ENCODE results near the gene NT5C1B.

NT5C1B gene

GRCh38 chr2:18551169-18551568, 38.2 kb downstream of the NT5C1B start:
- no peak for DNase-seq (ENCODE audit: low read depth in 2 of 2)

- no peak for DNase-seq (ENCODE audit: low read depth in 2 of 2)
Observed at GRCh38 chr2:18550433-18550832, 38.9 kb downstream of the NT5C1B start.

DNA sequence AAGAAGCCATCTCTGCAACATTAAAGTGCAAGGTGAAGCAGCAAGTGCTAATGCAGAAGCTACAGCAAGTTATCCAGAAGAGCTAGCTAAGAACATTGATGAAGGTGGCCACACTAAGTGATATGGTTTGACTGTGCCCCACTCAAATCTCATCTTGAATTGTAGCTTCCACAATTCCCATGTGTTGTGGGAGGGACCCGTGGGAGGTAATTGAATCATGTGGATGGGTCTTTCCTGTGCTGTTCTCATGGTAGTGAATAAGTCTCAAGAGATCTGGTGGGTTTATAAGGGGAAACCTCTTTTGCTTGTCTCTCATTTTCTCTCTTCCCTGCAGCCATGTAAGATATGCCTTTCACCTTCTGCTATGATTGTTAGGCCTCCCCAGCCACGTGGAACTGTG, 40.3 kb downstream of the NT5C1B start:
- no peak for DNase-seq (ENCODE audit: low read depth in 2 of 2)

- no peak for DNase-seq (ENCODE audit: low read depth in 2 of 2)
Observed at GRCh38 chr2:18548621-18549020, 40.7 kb downstream of the NT5C1B start.

GRCh38 chr2:18546567-18546966, 42.8 kb downstream of the NT5C1B start:
- no peak for DNase-seq (ENCODE audit: low read depth in 2 of 2)

DNA sequence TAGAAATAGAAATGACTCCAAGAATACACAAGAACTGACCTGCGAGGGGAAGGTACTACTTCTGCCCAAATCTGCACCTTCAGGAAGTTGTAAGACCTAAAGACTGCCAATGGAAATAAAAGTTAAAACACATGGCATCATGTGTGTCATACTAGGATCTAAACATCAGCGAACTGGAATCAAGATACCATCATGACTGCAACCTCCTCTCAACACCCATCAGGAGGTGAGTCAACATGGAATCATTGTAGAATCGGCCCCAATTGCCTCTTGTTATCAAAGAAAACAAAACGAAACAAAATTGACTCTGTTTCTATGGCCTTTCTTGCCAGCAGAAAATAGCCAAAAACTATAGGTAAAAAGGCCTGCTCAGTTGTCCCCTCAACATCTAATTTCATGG, 44.0 kb downstream of the NT5C1B start:
- no peak for DNase-seq (ENCODE audit: low read depth in 2 of 2)

GRCh38 chr2:18544171-18544570, 45.2 kb downstream of the NT5C1B start:
- DNase-seq (ENCODE audit: low read depth in 2 of 2), result no peak

DNA sequence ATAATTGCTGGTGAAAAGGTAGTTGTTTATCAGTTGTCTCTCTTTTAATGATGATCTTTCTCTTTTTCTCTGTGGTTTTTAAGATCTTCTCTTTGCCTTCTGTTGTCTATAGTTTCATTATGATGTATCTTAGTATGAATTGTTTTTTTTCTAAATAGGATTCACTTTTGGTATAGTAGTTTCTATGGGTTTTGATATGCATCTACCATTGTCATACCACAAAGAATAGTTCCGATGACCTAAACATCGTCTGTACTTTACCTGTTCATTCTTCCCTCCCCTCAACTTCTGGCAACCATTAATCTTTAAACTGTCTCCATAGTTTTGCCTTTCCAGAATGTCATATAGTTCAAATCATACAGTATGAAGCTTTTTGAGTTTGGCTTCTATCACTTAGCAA, 48.5 kb downstream of the NT5C1B start:
- no peak for DNase-seq (ENCODE audit: low read depth in 2 of 2)

GRCh38 chr2:18536697-18537096, 52.7 kb downstream of the NT5C1B start:
- DNase-seq (ENCODE audit: low read depth in 2 of 2), result no peak

- DNase-seq (ENCODE audit: low read depth in 2 of 2), result no peak
Observed at GRCh38 chr2:18536100-18536499, 53.3 kb downstream of the NT5C1B start.

DNA sequence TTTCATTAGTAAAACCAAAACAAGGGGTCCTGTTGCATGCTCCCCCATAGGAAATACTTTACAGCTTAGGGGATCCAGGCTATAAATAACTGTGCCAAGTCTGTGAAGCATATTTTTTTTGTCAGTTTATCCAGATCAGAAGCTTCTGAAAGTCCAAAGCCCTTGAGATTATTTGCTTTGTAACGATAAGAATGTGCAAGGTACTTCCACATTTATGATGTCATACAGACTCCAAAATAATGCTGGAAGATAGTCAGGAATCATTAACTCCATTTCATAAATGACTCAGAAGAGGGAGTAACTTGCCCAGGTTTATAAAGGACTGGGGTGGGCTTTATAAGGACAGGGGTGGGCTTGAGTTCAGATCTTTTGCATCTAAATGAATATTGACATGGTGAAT, 58.2 kb downstream of the NT5C1B start:
- no peak for DNase-seq (ENCODE audit: low read depth in 2 of 2)

- DNase-seq (ENCODE audit: low read depth in 2 of 2), result no peak
Observed at GRCh38 chr2:18527822-18528221, 61.5 kb downstream of the NT5C1B start.

DNA sequence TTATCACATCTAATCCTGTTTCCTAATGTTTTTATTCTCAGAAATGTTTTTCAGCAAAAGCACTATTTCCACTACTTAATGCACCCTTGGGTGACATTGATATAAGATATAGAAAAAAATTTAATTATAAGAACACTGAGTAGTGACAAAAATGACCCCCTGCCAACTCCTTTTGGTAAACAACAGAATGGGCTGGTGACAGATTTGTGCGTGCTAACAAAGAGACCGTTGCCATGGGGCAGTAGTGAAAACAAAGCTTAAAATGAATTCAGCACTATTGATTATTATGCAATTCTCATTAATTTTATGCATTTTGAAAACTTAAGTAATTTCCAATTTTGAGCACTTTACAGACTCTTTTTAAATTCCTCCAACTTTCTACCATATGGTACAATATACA, 62.0 kb downstream of the NT5C1B start:
- no peak for DNase-seq (ENCODE audit: low read depth in 2 of 2)

GRCh38 chr2:18526429-18526828, 62.9 kb downstream of the NT5C1B start:
- DNase-seq (ENCODE audit: low read depth in 2 of 2), result no peak

DNA sequence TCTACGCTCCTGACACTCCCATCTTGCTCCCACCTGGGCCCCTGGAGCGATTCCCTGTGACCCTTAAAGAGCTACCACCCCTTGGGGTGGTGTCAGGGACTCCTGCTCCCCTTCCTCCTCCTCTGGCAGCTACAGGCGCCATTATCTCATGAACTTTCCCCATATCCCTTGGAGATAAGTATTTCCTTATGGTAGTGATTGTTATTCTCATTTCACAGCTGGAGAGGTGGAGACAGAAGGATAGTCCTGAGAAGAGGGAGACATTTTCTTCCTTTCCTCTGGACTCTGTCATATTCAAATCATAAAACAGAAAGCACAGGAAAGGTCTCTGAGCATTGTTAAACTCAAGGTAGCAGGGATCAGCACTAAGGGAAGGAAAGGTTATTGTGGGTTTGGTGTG, 63.5 kb downstream of the NT5C1B start:
- no peak for DNase-seq (ENCODE audit: low read depth in 2 of 2)

DNA sequence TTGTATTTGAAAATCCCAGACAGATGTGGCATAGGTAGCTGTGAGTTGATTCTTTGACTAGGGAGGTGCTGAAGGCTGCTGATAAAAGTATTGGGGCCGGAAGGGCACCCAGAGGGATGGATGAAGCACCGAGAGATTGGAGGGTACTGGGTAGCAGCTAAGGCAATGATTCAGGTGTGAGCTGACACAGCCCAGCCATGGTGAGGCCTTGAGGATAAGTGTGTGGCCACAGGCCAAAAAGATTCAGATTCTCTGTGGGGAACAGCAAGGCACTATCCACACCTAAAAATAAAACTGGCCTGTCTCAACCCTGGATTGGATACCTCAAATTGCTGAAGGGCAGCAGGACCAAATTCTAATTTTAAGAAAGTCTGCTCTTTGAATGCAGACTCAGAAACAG, 64.1 kb downstream of the NT5C1B start:
- DNase-seq (ENCODE audit: low read depth in 2 of 2), result no peak

- no peak for DNase-seq (ENCODE audit: low read depth in 2 of 2)
Observed at GRCh38 chr2:18522484-18523146, 66.8 kb downstream of the NT5C1B start.

- DNase-seq (ENCODE audit: low read depth in 2 of 2), result peak; percentile 31 to 65
Observed at GRCh38 chr2:18520451-18521425, 68.6 kb downstream of the NT5C1B start.

- no peak for DNase-seq (ENCODE audit: low read depth in 2 of 2)
Observed at GRCh38 chr2:18519914-18520450, 69.4 kb downstream of the NT5C1B start.

GRCh38 chr2:18518116-18519111, 71.0 kb downstream of the NT5C1B start:
- DNase-seq (ENCODE audit: low read depth in 2 of 2), result no peak

DNA sequence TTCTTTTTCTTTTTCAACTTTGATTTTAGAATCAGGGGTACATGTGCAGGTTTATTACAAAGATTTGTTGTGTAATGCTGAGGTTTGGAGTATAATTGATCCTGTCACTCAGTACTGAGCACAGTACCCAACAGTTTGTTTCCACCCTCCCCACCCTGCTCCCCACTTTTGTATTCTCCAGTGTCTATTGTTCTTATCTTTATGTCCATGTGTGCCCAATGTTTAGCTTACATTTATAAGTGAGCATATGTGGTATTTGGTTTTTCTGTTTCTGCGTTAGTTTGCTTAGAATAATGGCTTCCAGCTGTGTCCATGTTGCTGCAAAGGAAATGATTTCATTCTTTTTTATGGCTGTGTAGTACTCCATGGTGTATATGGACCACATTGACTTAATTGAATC, 72.0 kb downstream of the NT5C1B start:
- no peak for DNase-seq (ENCODE audit: low read depth in 2 of 2)

DNA sequence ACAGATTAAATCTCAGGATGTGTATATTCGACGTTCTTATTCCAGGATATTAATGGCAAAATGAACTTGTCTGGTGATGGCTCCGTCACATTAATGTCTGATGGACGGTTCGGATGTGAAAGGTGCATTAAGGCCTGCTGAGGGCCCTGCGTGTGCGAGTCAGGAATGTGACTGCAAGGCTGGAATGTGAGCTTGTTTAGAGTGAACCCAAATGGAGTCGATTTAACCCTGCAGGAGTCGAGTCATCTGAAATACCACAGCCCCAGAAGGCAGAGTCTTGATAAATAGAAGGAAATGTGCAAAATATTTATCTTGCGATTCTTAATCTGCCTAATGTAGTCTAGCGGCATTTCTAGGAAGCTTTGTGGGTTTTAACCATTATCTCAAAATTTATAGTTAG, 73.3 kb downstream of the NT5C1B start:
- no peak for DNase-seq (ENCODE audit: low read depth in 2 of 2)

All from stimulated activated CD4-positive, alpha-beta T cell treated with anti-CD3 and anti-CD28 coated beads, Interleukin-1b, Interleukin-23, amount 100 ng/mL, for 1 hour (primary cell).